Immature natural killer cell (primary cell): Measurements from ENCODE around the gene SEH1L. TPM values are rescaled to one million over a fixed set of nuclear protein-coding genes. Genes with fewer than 3 reads are reported as not detected.

ENCODE experiments used
- polyA plus RNA-seq, 3 donors: library from polyadenylated mRNA; unstranded; fragments of 300-500 nt; fragmentation: Illumina TruSeq; gene quantifications; one replicate each; pipeline ENCODE4 v1.2.3, GENCODE V29; 2021

SEH1L gene
- polyA plus RNA-seq, 3 donors from 2014 or later = 18.2 to 32.8 (median 25.6) TPM

Other genes with a start within 250 kb of the SEH1L start
- 1 to 10 TPM; 2.4 to 6.9 (median 2.7) TPM for gene CEP76, start 245.3 kb upstream of the SEH1L start, polyA plus RNA-seq
- gene PSMG2, start 245.0 kb upstream of the SEH1L start, polyA plus RNA-seq = 10 to 100 TPM; 74.9 to 96.6 (median 81.6) TPM
- 100 to 1,000 TPM; 103 to 122 (median 117) TPM for gene PTPN2, start 63.8 kb upstream of the SEH1L start, polyA plus RNA-seq
- 1 to 10 TPM; 1.8 to 6.3 (median 5.4) TPM for gene CEP192, start 43.4 kb downstream of the SEH1L start, polyA plus RNA-seq